Measurements from ENCODE around the gene CPXM2.

DNA sequence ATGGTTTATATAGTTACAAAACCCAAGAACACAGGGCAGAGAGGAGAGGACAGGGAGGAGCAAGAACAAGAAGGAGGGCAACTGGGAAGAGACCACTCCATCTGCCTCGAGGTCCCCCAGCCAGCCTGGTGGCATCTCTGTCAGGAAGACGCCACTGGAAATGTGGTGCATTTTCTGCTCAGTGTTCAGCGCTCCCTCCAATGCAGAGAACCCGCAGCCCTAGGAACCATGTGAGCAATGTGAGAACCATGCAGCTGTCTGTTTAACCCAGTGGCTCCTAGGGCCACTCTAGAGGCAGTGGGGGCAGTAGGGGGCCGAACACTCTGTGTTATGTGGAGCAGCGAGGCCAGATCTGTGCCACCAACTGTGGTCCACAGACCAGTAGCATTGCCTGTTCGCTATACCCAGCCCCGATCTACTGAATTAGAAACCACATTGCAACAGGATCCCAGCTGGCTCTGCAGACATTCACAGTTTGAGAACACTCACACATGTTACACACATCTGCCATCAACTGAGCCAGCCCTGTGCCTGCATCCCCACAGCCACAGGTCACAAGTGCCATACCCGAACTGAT lies 110.2 kb downstream of the CPXM2 start:
- TF ChIP-seq ZNF12 (CRISPR knock-in tag; IDR thresholded peaks at IDR 0.05) = no peak
- TF ChIP-seq CCAR2 (IDR thresholded peaks at IDR 0.05; ENCODE audit: low read depth, low read length) = no peak
- TF ChIP-seq TFAM (CRISPR knock-in tag; conservative IDR thresholded peaks at IDR 0.05) = no peak
- no peak for TF ChIP-seq JUN (IDR thresholded peaks at IDR 0.05; ENCODE audit: borderline replicate concordance, low read depth, low read length)
- no peak for TF ChIP-seq JUN (CRISPR knock-in tag; IDR thresholded peaks at IDR 0.05; ENCODE audit: borderline replicate concordance)
- TF ChIP-seq ZNF740 (CRISPR knock-in tag; IDR thresholded peaks at IDR 0.05) = no peak
- TF ChIP-seq ZNF740 (tag; IDR thresholded peaks at IDR 0.05) = no peak
- no peak for TF ChIP-seq EGR1 (conservative IDR thresholded peaks at IDR 0.05)
- no peak for TF ChIP-seq MTA3 (IDR thresholded peaks at IDR 0.05; ENCODE audit: borderline replicate concordance)
- TF ChIP-seq RFX5 (IDR thresholded peaks at IDR 0.05; ENCODE audit: low read depth, low read length) = no peak
- no peak for TF ChIP-seq CREB1 (IDR thresholded peaks at IDR 0.05)
- no peak for TF ChIP-seq CREB1 (CRISPR knock-in tag; IDR thresholded peaks at IDR 0.05)
- no peak for TF ChIP-seq HCFC1 (IDR thresholded peaks at IDR 0.05; ENCODE audit: low read depth, low read length)
- no peak for TF ChIP-seq ATF3 (IDR thresholded peaks at IDR 0.05)
- TF ChIP-seq ATF3 (CRISPR knock-in tag; conservative IDR thresholded peaks at IDR 0.05) = no peak
- TF ChIP-seq, protein P1, sequence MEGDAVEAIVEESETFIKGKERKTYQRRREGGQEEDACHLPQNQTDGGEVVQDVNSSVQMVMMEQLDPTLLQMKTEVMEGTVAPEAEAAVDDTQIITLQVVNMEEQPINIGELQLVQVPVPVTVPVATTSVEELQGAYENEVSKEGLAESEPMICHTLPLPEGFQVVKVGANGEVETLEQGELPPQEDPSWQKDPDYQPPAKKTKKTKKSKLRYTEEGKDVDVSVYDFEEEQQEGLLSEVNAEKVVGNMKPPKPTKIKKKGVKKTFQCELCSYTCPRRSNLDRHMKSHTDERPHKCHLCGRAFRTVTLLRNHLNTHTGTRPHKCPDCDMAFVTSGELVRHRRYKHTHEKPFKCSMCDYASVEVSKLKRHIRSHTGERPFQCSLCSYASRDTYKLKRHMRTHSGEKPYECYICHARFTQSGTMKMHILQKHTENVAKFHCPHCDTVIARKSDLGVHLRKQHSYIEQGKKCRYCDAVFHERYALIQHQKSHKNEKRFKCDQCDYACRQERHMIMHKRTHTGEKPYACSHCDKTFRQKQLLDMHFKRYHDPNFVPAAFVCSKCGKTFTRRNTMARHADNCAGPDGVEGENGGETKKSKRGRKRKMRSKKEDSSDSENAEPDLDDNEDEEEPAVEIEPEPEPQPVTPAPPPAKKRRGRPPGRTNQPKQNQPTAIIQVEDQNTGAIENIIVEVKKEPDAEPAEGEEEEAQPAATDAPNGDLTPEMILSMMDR (IDR thresholded peaks at IDR 0.05 in 2 of 3, conservative IDR thresholded peaks at IDR 0.05 in 1 of 3; ENCODE audit: insufficient read depth in 2 of 3, low read depth in 1 of 3, low read length in 3 of 3) = no peak

All from K562 (cell line).